SU-DHL-6 (cell line): ENCODE data around the gene PER2.

Experiments used
- H2AFZ ChIP-seq: fragments of 200-600 bp; sonication (generic); 2 replicates; pipeline ENCODE4 v1.6.1; 2014; ENCODE audit warnings: low read depth, mild to moderate bottlenecking, moderate library complexity, mixed read lengths, antibody characterized with exemption, low read length; ENCODE audit not compliant: severe bottlenecking
- H3F3A ChIP-seq: fragments of 200-600 bp; shearing (Covaris generic); 2 replicates; pipeline ENCODE4 v1.6.0; 2016; ENCODE audit warnings: antibody characterized with exemption, mild to moderate bottlenecking; ENCODE audit not compliant: insufficient read depth
- H3K27ac ChIP-seq: fragments of 200-600 bp; sonication (generic); 2 replicates; pipeline ENCODE4 v1.5.1; 2016; ENCODE audit warnings: low read depth, mild to moderate bottlenecking, low read length, moderate library complexity, mixed read lengths
- H3K27me3 ChIP-seq: fragments of 200-600 bp; sonication (generic), shearing (Covaris generic); 2 replicates; pipeline ENCODE4 v1.6.0; 2014; ENCODE audit warnings: mild to moderate bottlenecking, low read length
- H3K36me3 ChIP-seq: fragments of 200-600 bp; sonication (generic); 2 replicates; pipeline ENCODE4 v1.6.1; 2014; ENCODE audit warnings: mild to moderate bottlenecking, low read length, mixed read lengths
- H3K4me2 ChIP-seq: fragments of 300-600, 200-600 bp; shearing (Covaris generic), sonication (generic); 2 replicates; pipeline ENCODE4 v1.6.0; 2014; ENCODE audit warnings: low read length, low read depth, mild to moderate bottlenecking; ENCODE audit not compliant: poor library complexity, severe bottlenecking
- H3K4me3 ChIP-seq: fragments of 200-600 bp; sonication (generic); 2 replicates; pipeline ENCODE4 v1.5.1; 2014; ENCODE audit warnings: antibody characterized with exemption, low read length, mild to moderate bottlenecking, mixed read lengths; ENCODE audit not compliant: insufficient read depth, poor library complexity, severe bottlenecking
- H3K79me2 ChIP-seq: fragments of 200-600 bp; sonication (generic); 2 replicates; pipeline ENCODE4 v1.6.1; 2014; ENCODE audit warnings: mild to moderate bottlenecking, low read length, moderate library complexity; ENCODE audit not compliant: insufficient read depth
- H3K9ac ChIP-seq: fragments of 200-600 bp; sonication (generic); 2 replicates; pipeline ENCODE4 v1.7.0; 2014; ENCODE audit warnings: mild to moderate bottlenecking, low read length
- H3K9me2 ChIP-seq: fragments of 200-600 bp; sonication (generic); replicated peaks from 2 replicates; pipeline ENCODE4 v1.6.1; 2014; ENCODE audit warnings: low read length; ENCODE audit not compliant: insufficient read depth
- H3K9me3 ChIP-seq: fragments of 200-600 bp; sonication (generic); 2 replicates; pipeline ENCODE4 v1.6.1; 2014; ENCODE audit warnings: low read length, mixed read lengths; ENCODE audit not compliant: insufficient read depth
- H4K20me1 ChIP-seq: fragments of 200-600 bp; sonication (generic); 2 replicates; pipeline ENCODE4 v1.6.1; 2014; ENCODE audit warnings: low read depth, mild to moderate bottlenecking, antibody characterized with exemption, low read length, moderate library complexity, mixed read lengths
- CTCF ChIP-seq: fragments of 200-600 bp; sonication (generic); IDR thresholded peaks from one replicate; pipeline ENCODE4 v1.5.1; 2017; ENCODE audit warnings: antibody characterized with exemption, mild to moderate bottlenecking, low read length, moderate library complexity; ENCODE audit not compliant: insufficient read depth, poor library complexity, severe bottlenecking
- EZH2phosphoT487 ChIP-seq: fragments of 200-600 bp; sonication (generic), shearing (Covaris generic); conservative IDR thresholded peaks from 2 replicates; pipeline ENCODE4 v1.6.1; 2018; ENCODE audit warnings: mild to moderate bottlenecking, antibody characterized with exemption, low read length, moderate library complexity, mixed read lengths

Gene PER2

GRCh38 chr2:238267884-238268680, 20.3 kb downstream of the PER2 start:
- Histone ChIP-seq H3K27ac (no peak overlapping the region), H3K36me3 (0 out of 2 replicates have a peak, but pooled peaks cover 3% of the 10 kb centered on the region), H3F3A (no peaks in the 10 kb centered on the region), H3K9ac (no peak overlapping the region), H3K9me2 (no peaks in the 10 kb centered on the region), H3K4me2 (no peak overlapping the region), H4K20me1 (no peaks in the 10 kb centered on the region), H2AFZ (no peak overlapping the region), H3K4me3 (no peak overlapping the region), H3K27me3 (no peaks in the 10 kb centered on the region), H3K9me3 (no peaks in the 10 kb centered on the region), H3K79me2 (no peaks in the 10 kb centered on the region)
- TF ChIP-seq CTCF = no peak
- no peak for TF ChIP-seq EZH2phosphoT487

- Histone ChIP-seq H3K4me2 (no peak overlapping the region), H3K9me2 (no peaks in the 10 kb centered on the region), H4K20me1 (no peaks in the 10 kb centered on the region), H3K27ac (no peak overlapping the region), H3K79me2 (no peaks in the 10 kb centered on the region), H3F3A (no peaks in the 10 kb centered on the region), H3K36me3 (0 out of 2 replicates have a peak, but pooled peaks cover 3% of the 10 kb centered on the region), H3K9me3 (no peaks in the 10 kb centered on the region), H3K27me3 (no peaks in the 10 kb centered on the region), H3K9ac (no peak overlapping the region), H3K4me3 (no peak overlapping the region), H2AFZ (no peak overlapping the region)
- TF ChIP-seq EZH2phosphoT487 = no peak
Measured at GRCh38 chr2:238267341-238267710, 21.1 kb downstream of the PER2 start.

- Histone ChIP-seq H3K79me2 (no peaks in the 10 kb centered on the region), H3K36me3 (0 out of 2 replicates have a peak, but pooled peaks cover 3% of the 10 kb centered on the region), H3K4me2 (no peak overlapping the region), H3F3A (no peaks in the 10 kb centered on the region), H3K27me3 (no peaks in the 10 kb centered on the region), H3K9ac (no peak overlapping the region), H3K9me2 (no peaks in the 10 kb centered on the region), H3K4me3 (no peak overlapping the region), H3K27ac (no peak overlapping the region), H3K9me3 (no peaks in the 10 kb centered on the region), H4K20me1 (no peaks in the 10 kb centered on the region), H2AFZ (no peak overlapping the region)
- TF ChIP-seq EZH2phosphoT487 = no peak
Measured at GRCh38 chr2:238265605-238266004, 22.8 kb downstream of the PER2 start.

GRCh38 chr2:238264072-238264460, 24.3 kb downstream of the PER2 start:
- Histone ChIP-seq H3K36me3 (0 out of 2 replicates have a peak, but pooled peaks cover 4% of the 10 kb centered on the region), H3K4me2 (no peak overlapping the region)

More at GRCh38 chr2:238264072-238264460, 24.3 kb downstream of the PER2 start:
- Histone ChIP-seq H3K9ac (no peak overlapping the region), H3K27ac (no peak overlapping the region), H3K9me3 (no peaks in the 10 kb centered on the region), H3K4me3 (no peak overlapping the region), H2AFZ (no peak overlapping the region), H3K79me2 (no peaks in the 10 kb centered on the region), H3F3A (no peaks in the 10 kb centered on the region), H3K27me3 (no peaks in the 10 kb centered on the region), H4K20me1 (no peaks in the 10 kb centered on the region), H3K9me2 (no peaks in the 10 kb centered on the region)
- TF ChIP-seq EZH2phosphoT487 (no peak), CTCF (no peak)
